MM.1S (cell line): ENCODE results near the gene ACKR4.

Source experiments
- DNase-seq: peaks from one replicate; pipeline ENCODE4 v3.0.0-alpha.2; 2015
- H2AFZ ChIP-seq: fragments of 300-600 bp; sonication (generic); 2 replicates; pipeline ENCODE4 v1.6.0; 2016; ENCODE audit warnings: antibody characterized with exemption, low read length
- H3F3A ChIP-seq: fragments of 300-600 bp; sonication (generic); 2 replicates; pipeline ENCODE4 v1.6.1; 2016; ENCODE audit warnings: mild to moderate bottlenecking, antibody characterized with exemption, low read length, moderate library complexity, mixed read lengths; ENCODE audit not compliant: insufficient read depth
- H3K27ac ChIP-seq: fragments of 300-600 bp; sonication (generic); 2 replicates; pipeline ENCODE4 v1.5.1; 2016; ENCODE audit warnings: mild to moderate bottlenecking, low read length
- H3K27me3 ChIP-seq: fragments of 300-600 bp; sonication (generic); replicated peaks from 2 replicates; pipeline ENCODE4 v1.6.0; 2016; ENCODE audit warnings: low read length; ENCODE audit not compliant: insufficient read depth
- H3K36me3 ChIP-seq: fragments of 300-600 bp; sonication (generic); replicated peaks from 2 replicates; pipeline ENCODE4 v1.6.1; 2016; ENCODE audit warnings: mild to moderate bottlenecking, low read length, mixed read lengths; ENCODE audit not compliant: insufficient read depth
- H3K4me1 ChIP-seq: fragments of 300-600 bp; sonication (generic); 2 replicates; pipeline ENCODE4 v1.6.1; 2016; ENCODE audit warnings: low read length, mixed read lengths
- H3K4me2 ChIP-seq: fragments of 300-600 bp; sonication (generic); 2 replicates; pipeline ENCODE4 v1.6.0; 2016; ENCODE audit warnings: low read depth, low read length
- H3K4me3 ChIP-seq: fragments of 300-600 bp; sonication (generic); 2 replicates; pipeline ENCODE4 v1.5.1; 2016; ENCODE audit warnings: low read length, mixed read lengths
- H3K79me2 ChIP-seq: fragments of 300-600 bp; sonication (generic); 2 replicates; pipeline ENCODE4 v1.6.1; 2016; ENCODE audit warnings: mixed run types, low read length, mixed read lengths
- H3K9ac ChIP-seq: fragments of 300-600 bp; sonication (generic); 2 replicates; pipeline ENCODE4 v1.6.1; 2016; ENCODE audit warnings: low read length, mixed read lengths
- H3K9me2 ChIP-seq: fragments of 300-600 bp; sonication (generic); replicated peaks from 2 replicates; pipeline ENCODE4 v1.6.1; 2016; ENCODE audit warnings: mild to moderate bottlenecking, low read length, mixed read lengths; ENCODE audit not compliant: insufficient read depth
- H3K9me3 ChIP-seq: fragments of 300-600 bp; sonication (generic); replicated peaks from 2 replicates; pipeline ENCODE4 v1.6.1; 2016; ENCODE audit warnings: mild to moderate bottlenecking, low read length, mixed read lengths; ENCODE audit not compliant: insufficient read depth
- H4K20me1 ChIP-seq: fragments of 300-600 bp; sonication (generic); 2 replicates; pipeline ENCODE4 v1.6.1; 2016; ENCODE audit warnings: mild to moderate bottlenecking, low read length, moderate library complexity, mixed read lengths; ENCODE audit not compliant: insufficient read depth
- CTCF ChIP-seq: fragments of 300-600 bp; sonication (generic); IDR thresholded peaks from 2 replicates; pipeline ENCODE4 v1.5.1; 2016; ENCODE audit warnings: antibody characterized with exemption, low read length, mixed read lengths
- EZH2 ChIP-seq: fragments of 300-600 bp; sonication (generic); optimal IDR thresholded peaks from 2 replicates; pipeline ENCODE3; 2017; ENCODE audit warnings: low read depth, mild to moderate bottlenecking, antibody characterized with exemption, low read length, mixed read lengths
- EZH2phosphoT487 ChIP-seq: fragments of 300-600 bp; sonication (generic); IDR thresholded peaks from 2 replicates; pipeline ENCODE4 v1.6.1; 2018; ENCODE audit warnings: antibody characterized with exemption, low read length

ACKR4 gene

DNA sequence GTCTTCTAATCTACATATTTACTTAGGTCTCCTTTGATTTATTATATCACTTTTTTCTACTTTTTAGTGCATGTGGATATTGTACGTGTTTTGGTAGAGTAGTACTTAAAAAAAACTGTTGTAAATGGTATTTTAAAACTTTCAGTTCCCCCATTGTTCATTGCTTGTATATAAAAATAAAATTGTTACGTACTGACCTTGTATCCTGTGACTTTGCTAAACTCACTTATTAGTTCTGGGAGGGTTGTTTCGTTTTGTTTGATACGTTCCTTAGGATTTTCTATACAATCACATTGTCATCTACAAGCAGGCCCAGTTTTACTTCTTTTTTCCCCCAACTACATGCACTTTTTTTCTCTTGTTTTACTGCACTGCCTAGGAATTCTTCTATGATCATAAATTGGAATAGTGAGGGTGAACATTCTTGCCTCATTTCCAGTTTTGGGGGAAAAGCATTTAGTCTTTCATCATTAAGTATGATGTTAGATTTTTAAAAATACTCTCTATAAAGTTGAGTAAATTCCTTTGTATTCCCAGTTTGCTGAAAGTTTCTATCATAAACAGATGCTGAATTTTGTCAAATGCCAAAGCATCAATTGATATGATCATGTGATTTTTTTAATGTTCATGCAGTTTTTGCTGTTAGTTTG lies 33.5 kb upstream of the ACKR4 start:
- peaks cover 36% of the 10 kb centered on the region for H3K4me1 ChIP-seq
- no peak overlapping the region for H3K4me3 ChIP-seq
- no peaks in the 10 kb centered on the region for H3K9me3 ChIP-seq
- no peaks in the 10 kb centered on the region for H3K79me2 ChIP-seq
- no peak overlapping the region for H2AFZ ChIP-seq
- peak overlapping the region; percentile 8; the same call in 1 of the 2 replicates for H3K9ac ChIP-seq
- DNase-seq, result no peak
- TF ChIP-seq CTCF (no peak), EZH2 (no peak)
- no peaks in the 10 kb centered on the region for H3K27me3 ChIP-seq
- H4K20me1 ChIP-seq, result no peaks in the 10 kb centered on the region
- peak overlapping the region; percentile 34; the same call in 1 of the 2 replicates for H3K4me2 ChIP-seq
- peaks cover 14% of the 10 kb centered on the region for H3F3A ChIP-seq
- H3K9me2 ChIP-seq, result no peaks in the 10 kb centered on the region
- H3K27ac ChIP-seq, result peak overlapping the region; percentile 44
- H3K36me3 ChIP-seq, result no peaks in the 10 kb centered on the region

DNA sequence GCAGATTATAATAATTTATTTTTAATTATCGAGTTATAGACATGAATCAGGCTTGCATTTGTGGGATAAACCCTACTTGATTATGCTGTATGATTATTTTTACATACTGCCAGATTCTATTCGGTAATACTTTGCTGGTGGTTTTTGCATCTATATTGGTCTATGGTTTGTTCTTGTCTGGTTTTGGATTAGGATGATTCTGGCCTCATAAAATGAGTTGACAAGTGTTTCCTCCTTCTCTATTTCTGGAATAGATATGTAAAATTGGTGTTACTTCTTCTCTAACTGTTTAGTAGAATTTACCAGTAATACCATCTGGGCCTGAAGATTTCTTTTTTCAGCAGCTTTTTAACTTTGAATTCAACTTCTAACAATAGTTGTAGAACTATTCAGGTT lies 33.0 kb upstream of the ACKR4 start:
- Histone ChIP-seq H3K27ac (peak overlapping the region; percentile 44; the same call in 1 of the 2 replicates), H3K4me1 (peaks cover 41% of the 10 kb centered on the region), H3K27me3 (no peaks in the 10 kb centered on the region), H3K9ac (no peak overlapping the region), H3K36me3 (no peaks in the 10 kb centered on the region), H3K9me2 (no peaks in the 10 kb centered on the region), H3K9me3 (no peaks in the 10 kb centered on the region), H2AFZ (no peak overlapping the region), H3K4me3 (no peak overlapping the region), H3K4me2 (peak overlapping the region; percentile 34; the same call in 1 of the 2 replicates), H3F3A (peaks cover 19% of the 10 kb centered on the region), H4K20me1 (no peaks in the 10 kb centered on the region), H3K79me2 (no peaks in the 10 kb centered on the region)
- TF ChIP-seq EZH2, result no peak
- TF ChIP-seq EZH2phosphoT487, result no peak
- TF ChIP-seq CTCF, result no peak
- DNase-seq, result no peak

GRCh38 chr3:132568422-132568821 lies 28.6 kb upstream of the ACKR4 start:
- H4K20me1 ChIP-seq, result no peaks in the 10 kb centered on the region
- H3F3A ChIP-seq, result peaks cover 29% of the 10 kb centered on the region
- no peaks in the 10 kb centered on the region for H3K9me2 ChIP-seq
- no peaks in the 10 kb centered on the region for H3K9me3 ChIP-seq
- H3K4me2 ChIP-seq, result peak overlapping the region; percentile 76
- H3K4me3 ChIP-seq, result no peak overlapping the region
- peak; percentile 33 for DNase-seq
- no peaks in the 10 kb centered on the region for H3K27me3 ChIP-seq
- H3K9ac ChIP-seq, result peak overlapping the region; percentile 63
- H3K4me1 ChIP-seq, result peaks cover 46% of the 10 kb centered on the region
- H3K79me2 ChIP-seq, result no peaks in the 10 kb centered on the region
- no peaks in the 10 kb centered on the region for H3K36me3 ChIP-seq
- H3K27ac ChIP-seq, result peak overlapping the region; percentile 97
- TF ChIP-seq EZH2phosphoT487 (no peak), EZH2 (no peak)
- no peak overlapping the region for H2AFZ ChIP-seq

GRCh38 chr3:132569153-132569552 lies 27.9 kb upstream of the ACKR4 start:
- peak overlapping the region; percentile 0; the same call in 1 of the 2 replicates for H3K4me3 ChIP-seq
- H4K20me1 ChIP-seq, result no peaks in the 10 kb centered on the region
- H3F3A ChIP-seq, result peaks cover 29% of the 10 kb centered on the region
- H3K9me2 ChIP-seq, result no peaks in the 10 kb centered on the region
- H3K79me2 ChIP-seq, result no peaks in the 10 kb centered on the region
- no peaks in the 10 kb centered on the region for H3K36me3 ChIP-seq
- peaks cover 44% of the 10 kb centered on the region for H3K4me1 ChIP-seq
- peak overlapping the region; percentile 76 for H3K4me2 ChIP-seq
- H3K9ac ChIP-seq, result peak overlapping the region; percentile 63
- no peaks in the 10 kb centered on the region for H3K27me3 ChIP-seq
- peak; percentile 94 for DNase-seq
- H3K27ac ChIP-seq, result peak overlapping the region; percentile 97
- peak overlapping the region; percentile 50; the same call in 1 of the 2 replicates for H2AFZ ChIP-seq
- TF ChIP-seq EZH2phosphoT487 (no peak), CTCF (no peak), EZH2 (no peak)
- H3K9me3 ChIP-seq, result no peaks in the 10 kb centered on the region
